K562 (cell line): ENCODE data around the gene FAM81B. TPM values are rescaled to one million over a fixed set of nuclear protein-coding genes. Genes with fewer than 3 reads are reported as not detected.

Experiments used
- ATAC-seq: fragments of 200-7000 bp; cut with Tn5 transposase; 3 replicates; pipeline ENCODE4 v1.9.1; 2020; ENCODE audit warnings: moderate library complexity
- BruUV-seq: library from RNA; stranded (reverse); fragments of 400-500 nt; replicated peaks from 2 replicates; lab custom pipeline; 2021; lab: Mats Ljungman, UMichigan
- CTCF ChIA-PET: fragments of 300-600 bp; formaldehyde crosslinking; extraction: SDS; loops from one replicate; lab custom pipeline; 2021; ENCODE audit warnings: low intra/inter-chr PET ratio; lab: Yijun Ruan, JAX
- POLR2A ChIA-PET: fragments of 300-600, 350-650 bp; sonication (Branson Sonifier 250); formaldehyde crosslinking; extraction: SDS; loops from one replicate; lab custom pipeline; 2021; ENCODE audit warnings: antibody characterized with exemption, inconsistent platforms; lab: Yijun Ruan, JAX
- DNase-seq, 4 experiments: peaks; one replicate each; pipeline versions ENCODE4 v3.0.0 to v3.0.0-alpha.2; 2011 to 2018; ENCODE audit warnings: low spot score in 3 of 4, mixed read lengths in 3 of 4; ENCODE audit errors: extremely low read depth in 1 of 4
- FAIRE-seq: peaks from 2 replicates; lab custom pipeline; 2011; peaks lifted over from hg19 to GRCh38; lab: Jason Lieb, UNC
- H2AFZ ChIP-seq: 2 replicates; pipeline ENCODE4 v1.6.0; 2011; ENCODE audit warnings: low read depth, low read length, control low read depth, inconsistent platforms
- H3K27ac ChIP-seq: fragments of 200-600 bp; 3 replicates; pipeline ENCODE4 v1.8.0; 2011; ENCODE audit warnings: low read depth, mild to moderate bottlenecking, control low read depth, inconsistent platforms, low read length, moderate library complexity, mixed read lengths; ENCODE audit errors: extremely low read depth
- H3K27me3 ChIP-seq, 2 experiments: fragments of 300-600 bp in 1 of 2; 2 replicates in 1 of 2; 3 replicates in 1 of 2; pipeline versions ENCODE4 v1.6.0 to v1.8.0; 2011; ENCODE audit warnings: inconsistent platforms in 2 of 2, low read length in 2 of 2, mild to moderate bottlenecking in 1 of 2, mixed read lengths in 1 of 2, moderate library complexity in 1 of 2; ENCODE audit not compliant: control insufficient read depth in 2 of 2, insufficient read depth in 2 of 2
- H3K36me3 ChIP-seq: fragments of 300-600 bp; 3 replicates; pipeline ENCODE4 v1.8.0; 2011; ENCODE audit warnings: mild to moderate bottlenecking, low read length, inconsistent platforms; ENCODE audit not compliant: control insufficient read depth, insufficient read depth
- H3K4me1 ChIP-seq, 2 experiments: fragments of 200-600 bp in 1 of 2; replicated peaks in 1 of 2; 2 replicates in 1 of 2; 3 replicates in 1 of 2; pipeline versions ENCODE4 v1.5.1 to v1.8.0; 2011; ENCODE audit warnings: inconsistent platforms in 2 of 2, low read length in 2 of 2, mild to moderate bottlenecking in 1 of 2, mixed read lengths in 1 of 2, moderate library complexity in 1 of 2; ENCODE audit not compliant: control insufficient read depth in 2 of 2, insufficient read depth in 2 of 2
- H3K4me2 ChIP-seq: 2 replicates; pipeline ENCODE4 v1.6.1; 2011; ENCODE audit warnings: low read length, control low read depth, inconsistent platforms, mixed read lengths; ENCODE audit not compliant: insufficient read depth
- H3K4me3 ChIP-seq: fragments of 200-600 bp; sonication (generic), shearing (Covaris generic); 2 replicates; pipeline ENCODE4 v1.5.1; 2016; ENCODE audit warnings: control low read depth, inconsistent platforms
- H3K79me2 ChIP-seq: fragments of 200-600 bp; 3 replicates; pipeline ENCODE4 v1.8.0; 2011; ENCODE audit warnings: low read length, inconsistent platforms; ENCODE audit not compliant: control insufficient read depth, insufficient read depth
- H3K9ac ChIP-seq, 2 experiments: 2 replicates each; pipeline versions ENCODE4 v1.6.0 to v1.6.1; 2011; ENCODE audit warnings: low read depth in 2 of 2, low read length in 2 of 2, control low read depth in 1 of 2, inconsistent platforms in 1 of 2, mild to moderate bottlenecking in 1 of 2, mixed read lengths in 1 of 2; ENCODE audit not compliant: insufficient read depth in 1 of 2
- H3K9me1 ChIP-seq: one replicate; pipeline ENCODE4 v1.6.0; 2011; ENCODE audit warnings: inconsistent platforms, mild to moderate bottlenecking, low read length, moderate library complexity; ENCODE audit not compliant: control insufficient read depth, insufficient read depth
- H3K9me3 ChIP-seq: replicated peaks from 2 replicates; pipeline ENCODE4 v1.5.1; 2011; ENCODE audit warnings: low read depth, low read length, inconsistent platforms; ENCODE audit not compliant: control insufficient read depth, insufficient read depth
- H4K20me1 ChIP-seq: replicated peaks from 2 replicates; pipeline ENCODE4 v1.6.1; 2011; ENCODE audit warnings: low read length, inconsistent platforms, mixed read lengths; ENCODE audit not compliant: control insufficient read depth, insufficient read depth
- CCAR2 ChIP-seq: fragments of 200-400 bp; formaldehyde crosslinking; IDR thresholded peaks from 2 replicates; pipeline ENCODE4 v1.6.1; 2017; ENCODE audit warnings: mild to moderate bottlenecking, low read depth, low read length
- CXXC5 ChIP-seq: fragments of 250-450 bp; sonication (Bioruptor Pico); IDR thresholded peaks from 2 replicates; pipeline ENCODE4 v1.8.0; 2022; ENCODE audit warnings: inconsistent platforms, mild to moderate bottlenecking, moderate library complexity
- FOXJ2 ChIP-seq: fragments of 200-800 bp; sonication (Bioruptor generic); IDR thresholded peaks from 2 replicates; pipeline ENCODE4 v1.6.1; 2016; ENCODE audit warnings: missing genetic modification characterization, missing compliant biosample characterization
- NKRF ChIP-seq: fragments of 450-650 bp; IDR thresholded peaks from 2 replicates; pipeline ENCODE4 v1.6.1; 2016; ENCODE audit warnings: borderline replicate concordance
- PHF20 ChIP-seq: fragments of 450-650 bp; IDR thresholded peaks from 2 replicates; pipeline ENCODE4 v1.6.1; 2018; ENCODE audit not compliant: partially characterized antibody
- POLR2A ChIP-seq: fragments of 450-650 bp; conservative IDR thresholded peaks from 2 replicates; pipeline ENCODE4 v1.6.1; 2016
- SAFB2 ChIP-seq: fragments of 200-400 bp; formaldehyde crosslinking; IDR thresholded peaks from 2 replicates; pipeline ENCODE4 v1.6.1; 2018; ENCODE audit warnings: borderline replicate concordance, low read length, low read depth, moderate library complexity; ENCODE audit not compliant: severe bottlenecking
- SMARCA5 ChIP-seq: fragments of 450-650 bp; IDR thresholded peaks from 2 replicates; pipeline ENCODE4 v1.6.1; 2016
- TAL1 ChIP-seq: fragments of 450-650 bp; IDR thresholded peaks from 2 replicates; pipeline ENCODE4 v1.6.1; 2016; ENCODE audit warnings: mild to moderate bottlenecking
- TBL1XR1 ChIP-seq, 2 experiments: IDR thresholded peaks; 2 replicates each; pipeline ENCODE4 v1.6.1; 2012; ENCODE audit warnings: improper control_type of control experiment in 2 of 2, low read length in 2 of 2, mild to moderate bottlenecking in 1 of 2
- TCF7L2 ChIP-seq: fragments of 150-350 bp; IDR thresholded peaks from 2 replicates; pipeline ENCODE4 v1.6.1; 2016; ENCODE audit warnings: low read depth, mild to moderate bottlenecking, low read length, moderate library complexity
- TGIF2 ChIP-seq: sonication (generic); formaldehyde crosslinking; IDR thresholded peaks from 2 replicates; pipeline ENCODE4 v1.8.1; 2022; ENCODE audit warnings: mild to moderate bottlenecking, missing genetic modification reagents, moderate library complexity
- TSC22D4 ChIP-seq: fragments of 450-650 bp; IDR thresholded peaks from 2 replicates; pipeline ENCODE4 v1.6.1; 2016; ENCODE audit warnings: missing genetic modification characterization, missing biosample characterization, control low read depth
- ZNF239 ChIP-seq: fragments of 250-450 bp; sonication (Bioruptor Pico); IDR thresholded peaks from 2 replicates; pipeline ENCODE4 v1.4.0; 2020; ENCODE audit warnings: mild to moderate bottlenecking
- ZNF3 ChIP-seq: fragments of 250-450 bp; sonication (Bioruptor Pico); IDR thresholded peaks from 2 replicates; pipeline ENCODE4 v1.5.0; 2021; ENCODE audit warnings: mild to moderate bottlenecking, moderate library complexity
- ZNF324 ChIP-seq: fragments of 250-450 bp; sonication (Bioruptor Pico); IDR thresholded peaks from 2 replicates; pipeline ENCODE4 v1.4.0; 2020; ENCODE audit warnings: mild to moderate bottlenecking
- ZNF717 ChIP-seq: fragments of 250-450 bp; sonication (Bioruptor Pico); IDR thresholded peaks from 2 replicates; pipeline ENCODE4 v1.5.0; 2021
- ZNF778 ChIP-seq: fragments of 450-650 bp; formaldehyde crosslinking; IDR thresholded peaks from 2 replicates; pipeline ENCODE4 v1.4.0; 2020; ENCODE audit warnings: mild to moderate bottlenecking, moderate library complexity
- WGBS: fragments of 100-300 bp; shearing (Covaris generic); methylation state at CpG from one replicate; pipeline ENCODE4 v1.1.6; 2016; ENCODE audit warnings: low coverage, mixed read lengths; ENCODE audit not compliant: insufficient coverage; ENCODE audit errors: missing lambda C conversion rate; 5-methylcytosine and 5-hydroxymethylcytosine counted together
- in situ Hi-C: fragments of 300-500 bp; cut with MboI; formaldehyde crosslinking; loops from 4 replicates; pipeline ENCODE4 v1.15.0; 2018; ENCODE audit warnings: inconsistent platforms, mixed read lengths
- intact Hi-C: fragments of 100-400 bp; cut with micrococcal nuclease; formaldehyde crosslinking; loops from 2 replicates; pipeline ENCODE4 v1.14.2; 2022
- polyA plus RNA-seq, 8 experiments: library from polyadenylated mRNA; depleted of rRNA in 4 of 8; stranded (reverse) in 5 of 8; unstranded in 3 of 8; fragments of >200 nt; fragmentation: Nextera tagmentation in 2 of 8; fragmentation: Illumina TruSeq in 1 of 8; extraction: Ambion mirVana in 2 of 8; extraction: Trizol in 1 of 8; gene quantifications; 2 replicates each; pipeline versions ENCODE4 v1.2.1 to v1.2.3, GENCODE V29; 2011 to 2014; ENCODE audit warnings: inconsistent platforms in 1 of 8, missing spikeins in 1 of 8
- total RNA-seq, 7 experiments: library from RNA; depleted of rRNA in 6 of 7; stranded (reverse); fragments of >200 nt in 6 of 7; fragmentation: Illumina TruSeq in 2 of 7; extraction: Trizol in 2 of 7; gene quantifications; 2 replicates each; pipeline versions ENCODE4 v1.2.1 to v1.2.3, GENCODE V29; 2011 to 2021; ENCODE audit warnings: low replicate concordance in 1 of 7
- TF ChIP-seq, protein P1 (sequence below): sonication (generic); formaldehyde crosslinking; IDR thresholded peaks from 2 replicates; pipeline ENCODE4 v1.8.0; 2022; ENCODE audit warnings: missing genetic modification reagents, mild to moderate bottlenecking, borderline replicate concordance

The FAM81B gene
- total and polyA plus RNA-seq, 9 of the 15 experiments (the other 6 are each of a cell fraction or from before 2014, with no cell fraction given): 0.08 to 0.64 (median 0.25) TPM; not detected in 2

- no peaks in the 10 kb centered on the region for H4K20me1 ChIP-seq
- no peak overlapping the region for H3K9ac ChIP-seq
- DNase-seq: no peak
- no peak overlapping the region for H3K4me2 ChIP-seq
- no peaks in the 10 kb centered on the region for H3K4me1 ChIP-seq
- WGBS: 98% methylated on average over 7 of the region's 7 CpGs
- peaks cover 74% of the 10 kb centered on the region for H3K36me3 ChIP-seq
- H3K79me2 ChIP-seq: no peaks in the 10 kb centered on the region
- in situ Hi-C loops: no loop called here
- no peaks in the 10 kb centered on the region for H3K27me3 ChIP-seq
- intact Hi-C loops: no loop called here
- no peak overlapping the region for H2AFZ ChIP-seq
- H3K9me3 ChIP-seq: peaks cover 8% of the 10 kb centered on the region
- H3K27ac ChIP-seq: no peak overlapping the region
- no TSS peak for BruUV-seq
- ATAC-seq: no peak
- FAIRE-seq: no peak
- POLR2A ChIA-PET: no interaction called here
- CTCF ChIA-PET: no interaction called here
- no peak overlapping the region for H3K4me3 ChIP-seq
- H3K9me1 ChIP-seq: no peaks in the 10 kb centered on the region
- TF ChIP-seq ZNF324 (CRISPR knock-in tag) (no peak), TCF7L2 (no peak), CXXC5 (CRISPR knock-in tag) (no peak), ZNF3 (CRISPR knock-in tag) (no peak), TBL1XR1 (IDR thresholded peaks at IDR 0.05; ENCODE audit: low read length in 2 of 2) (no peak), SAFB2 (no peak), ZNF778 (no peak), PHF20 (no peak), ZNF717 (no peak), ZNF239 (no peak), POLR2A (no peak), TAL1 (no peak), SMARCA5 (no peak), CCAR2 (no peak), TGIF2 (no peak), FOXJ2 (tag) (no peak), NKRF (no peak), TSC22D4 (no peak)
- TF ChIP-seq, protein P1, sequence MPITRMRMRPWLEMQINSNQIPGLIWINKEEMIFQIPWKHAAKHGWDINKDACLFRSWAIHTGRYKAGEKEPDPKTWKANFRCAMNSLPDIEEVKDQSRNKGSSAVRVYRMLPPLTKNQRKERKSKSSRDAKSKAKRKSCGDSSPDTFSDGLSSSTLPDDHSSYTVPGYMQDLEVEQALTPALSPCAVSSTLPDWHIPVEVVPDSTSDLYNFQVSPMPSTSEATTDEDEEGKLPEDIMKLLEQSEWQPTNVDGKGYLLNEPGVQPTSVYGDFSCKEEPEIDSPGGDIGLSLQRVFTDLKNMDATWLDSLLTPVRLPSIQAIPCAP (CRISPR knock-in tag): no peak
Observed at GRCh38 chr5:95484421-95484820, 93.3 kb downstream of the FAM81B start.
